Endothelial cell of umbilical vein (primary cell): ENCODE measurements around the gene TRPM1. TPM values are rescaled to one million over a fixed set of nuclear protein-coding genes. Genes with fewer than 3 reads are reported as not detected.

ENCODE experiments used
- BruUV-seq: library from RNA; stranded (reverse); fragments of 400-500 nt; replicated peaks from 2 replicates; lab custom pipeline; 2021; lab: Mats Ljungman, UMichigan
- CTCF ChIA-PET: fragments of 300-600, 350-600 bp; sonication (Branson Sonifier 250); formaldehyde crosslinking; loops from one replicate; lab custom pipeline; 2021; ENCODE audit warnings: antibody characterized with exemption, inconsistent platforms; lab: Charles Lee
- POLR2A ChIA-PET: fragments of 300-600, 350-600 bp; sonication (Branson Sonifier 250); formaldehyde crosslinking; loops from one replicate; lab custom pipeline; 2021; ENCODE audit warnings: antibody characterized with exemption, inconsistent platforms; lab: Charles Lee
- DNase-seq: peaks from one replicate; pipeline ENCODE4 v3.0.0-alpha.2; 2011; ENCODE audit warnings: low read depth, low spot score
- FAIRE-seq: peaks from 2 replicates; lab custom pipeline; 2011; peaks lifted over from hg19 to GRCh38; lab: Jason Lieb, UNC
- H2AFZ ChIP-seq: 2 replicates; pipeline ENCODE4 v1.6.0; 2012; ENCODE audit warnings: low read depth, low read length, control low read depth, inconsistent platforms
- H3K27ac ChIP-seq: 2 replicates; pipeline ENCODE4 v1.5.1; 2011; ENCODE audit warnings: low read depth, mild to moderate bottlenecking, control low read depth, low read length, moderate library complexity; ENCODE audit not compliant: insufficient read depth
- H3K27me3 ChIP-seq, 2 experiments: 2 replicates each; pipeline versions ENCODE4 v1.6.0 to v1.6.1; 2011; ENCODE audit warnings: low read length in 2 of 2, mixed read lengths in 1 of 2; ENCODE audit not compliant: control insufficient read depth in 2 of 2, insufficient read depth in 2 of 2
- H3K36me3 ChIP-seq, 2 experiments: 2 replicates in 1 of 2; 3 replicates in 1 of 2; pipeline ENCODE4 v1.5.1; 2011; ENCODE audit warnings: low read length in 2 of 2, mild to moderate bottlenecking in 1 of 2, moderate library complexity in 1 of 2; ENCODE audit not compliant: control insufficient read depth in 2 of 2, insufficient read depth in 2 of 2; ENCODE audit errors: extremely low read depth in 1 of 2
- H3K4me1 ChIP-seq: 3 replicates; pipeline ENCODE4 v1.5.1; 2011; ENCODE audit warnings: mild to moderate bottlenecking, low read length; ENCODE audit not compliant: control insufficient read depth, insufficient read depth; ENCODE audit errors: extremely low read depth
- H3K4me2 ChIP-seq: 2 replicates; pipeline ENCODE4 v1.6.1; 2011; ENCODE audit warnings: low read length, control low read depth, mixed read lengths; ENCODE audit not compliant: insufficient read depth
- H3K4me3 ChIP-seq, 3 experiments: fragments of 200-600 bp in 1 of 3; sonication (generic), shearing (Covaris generic) in 1 of 3; replicated peaks in 1 of 3; 2 replicates each; pipeline ENCODE4 v1.5.1; 2011 to 2016; ENCODE audit warnings: control low read depth in 3 of 3, low read length in 3 of 3, mild to moderate bottlenecking in 2 of 3, inconsistent platforms in 1 of 3, low read depth in 1 of 3, moderate library complexity in 1 of 3; ENCODE audit not compliant: insufficient read depth in 1 of 3
- H3K79me2 ChIP-seq: 2 replicates; pipeline ENCODE4 v1.6.0; 2012; ENCODE audit warnings: low read length, inconsistent platforms; ENCODE audit not compliant: control insufficient read depth, insufficient read depth
- H3K9ac ChIP-seq: replicated peaks from 2 replicates; pipeline ENCODE3; 2011; ENCODE audit warnings: low read length, control low read depth; ENCODE audit not compliant: insufficient read depth; ENCODE audit errors: extremely low read depth
- H3K9me1 ChIP-seq: replicated peaks from 3 replicates; pipeline ENCODE4 v1.6.0; 2011; ENCODE audit warnings: mild to moderate bottlenecking, low read length; ENCODE audit not compliant: control insufficient read depth, insufficient read depth; ENCODE audit errors: extremely low read depth
- H3K9me3 ChIP-seq: replicated peaks from 2 replicates; pipeline ENCODE4 v1.5.1; 2012; ENCODE audit warnings: low read length, inconsistent platforms; ENCODE audit not compliant: control insufficient read depth, insufficient read depth
- H4K20me1 ChIP-seq: replicated peaks from 2 replicates; pipeline ENCODE3; 2011; ENCODE audit warnings: mild to moderate bottlenecking, low read length; ENCODE audit not compliant: control insufficient read depth, insufficient read depth; ENCODE audit errors: extremely low read depth
- CTCF ChIP-seq, 2 donors: IDR thresholded peaks; 1 replicate in 1 of 2; 2 replicates in 1 of 2; pipeline ENCODE4 v1.5.1; 2011; ENCODE audit warnings: low read length in 2 of 2, mild to moderate bottlenecking in 2 of 2, moderate library complexity in 2 of 2, control low read depth in 1 of 2, inconsistent platforms in 1 of 2, low read depth in 1 of 2; ENCODE audit not compliant: insufficient read depth in 1 of 2; ENCODE audit errors: extremely low read depth in 1 of 2
- FOS ChIP-seq: IDR thresholded peaks from 2 replicates; pipeline ENCODE4 v1.6.1; 2011; ENCODE audit warnings: mild to moderate bottlenecking, low read length, moderate library complexity, borderline replicate concordance; ENCODE audit not compliant: insufficient read depth
- JUN ChIP-seq: IDR thresholded peaks from 2 replicates; pipeline ENCODE4 v1.6.1; 2011; ENCODE audit warnings: borderline replicate concordance, low read depth; ENCODE audit not compliant: insufficient read length, insufficient read depth
- POLR2AphosphoS5 ChIP-seq: IDR thresholded peaks from 2 replicates; pipeline ENCODE4 v1.6.1; 2012; ENCODE audit warnings: low read depth, mild to moderate bottlenecking, control low read depth, low read length, moderate library complexity; ENCODE audit not compliant: insufficient read depth
- dilution Hi-C: fragments of 300-500 bp; cut with MboI; formaldehyde crosslinking; loops from one replicate; pipeline ENCODE4 v1.15.0; 2019; ENCODE audit warnings: low sequenced_read_pairs; ENCODE audit not compliant: extremely low pct_ligation_motif_present
- intact Hi-C: fragments of 100-400 bp; cut with micrococcal nuclease; formaldehyde crosslinking; loops from one replicate; pipeline ENCODE4 v1.10.0; 2022
- polyA plus RNA-seq, 4 experiments: library from polyadenylated mRNA; depleted of rRNA in 3 of 4; stranded (reverse) in 3 of 4; unstranded in 1 of 4; fragments of >200 nt; gene quantifications; 2 replicates each; pipeline versions ENCODE4 v1.2.1 to v1.2.3, GENCODE V29; 2011 to 2012; ENCODE audit warnings: missing spikeins in 1 of 4
- total RNA-seq: library from RNA; stranded (reverse); gene quantifications from 2 replicates; pipeline ENCODE4 v1.2.3, GENCODE V29; 2021

TRPM1 gene
- total and polyA plus RNA-seq, 2 donors (not counting 3 experiments of a cell fraction or from before 2014, with no cell fraction given) = 0.19 TPM; not detected in 1

GRCh38 chr15:31049682-31050615 lies 51.6 kb downstream of the TRPM1 start:
- intact Hi-C loops = no loop called here
- Histone ChIP-seq H4K20me1 (no peaks in the 10 kb centered on the region), H3K9me3 (no peaks in the 10 kb centered on the region), H3K36me3 (no peaks in the 10 kb centered on the region), H3K79me2 (no peaks in the 10 kb centered on the region), H3K4me1 (no peaks in the 10 kb centered on the region), H3K27ac (no peak overlapping the region), H3K9me1 (no peaks in the 10 kb centered on the region), H3K9ac (no peak overlapping the region), H3K4me3 (no peak overlapping the region), H2AFZ (no peak overlapping the region), H3K27me3 (no peaks in the 10 kb centered on the region), H3K4me2 (no peak overlapping the region)
- no TSS peak for BruUV-seq
- ChIA-PET POLR2A (no interaction called here), CTCF (interaction anchor here (1.3 to 1.5 kb wide), 2 partner anchors 65 to 79 kb away, joined by 3 to 5 read pairs; no protein-coding TSS in a partner anchor)
- no peak for TF ChIP-seq CTCF (IDR thresholded peaks at IDR 0.05; ENCODE audit: extremely low read depth in 1 of 2, insufficient read depth in 1 of 2, low read depth in 1 of 2, low read length in 2 of 2)
- no peak for TF ChIP-seq FOS
- no peak for TF ChIP-seq JUN
- no peak for TF ChIP-seq POLR2AphosphoS5
- dilution Hi-C loops = no loop called here
- FAIRE-seq (no peak), DNase-seq (no peak)
